K562 (cell line): ENCODE data around the gene SRCAP. TPM values are rescaled to one million over a fixed set of nuclear protein-coding genes. Genes with fewer than 3 reads are reported as not detected.

Experiments used
- CREB1 ChIP-seq, 2 experiments: sonication (generic) in 1 of 2; formaldehyde crosslinking in 1 of 2; IDR thresholded peaks; 2 replicates each; pipeline versions ENCODE4 v1.6.1 to v1.8.0; 2012 to 2022; ENCODE audit warnings: inconsistent platforms in 1 of 2, mild to moderate bottlenecking in 1 of 2, missing genetic modification reagents in 1 of 2, moderate library complexity in 1 of 2
- DDX20 ChIP-seq: fragments of 450-650 bp; IDR thresholded peaks from 2 replicates; pipeline ENCODE4 v1.6.1; 2016; ENCODE audit warnings: missing genetic modification characterization, low read depth, mild to moderate bottlenecking, missing compliant biosample characterization, moderate library complexity
- GTF2A2 ChIP-seq: IDR thresholded peaks from 2 replicates; pipeline ENCODE4 v1.6.1; 2016; ENCODE audit warnings: mild to moderate bottlenecking, missing genetic modification characterization, missing compliant biosample characterization
- HLTF ChIP-seq: fragments of 450-650 bp; IDR thresholded peaks from 2 replicates; pipeline ENCODE4 v1.6.1; 2016
- JUNB ChIP-seq: fragments of 450-650 bp; formaldehyde crosslinking; conservative IDR thresholded peaks from 2 replicates; pipeline ENCODE4 v1.4.0; 2020; ENCODE audit warnings: mild to moderate bottlenecking
- KAT8 ChIP-seq: fragments of 450-650 bp; IDR thresholded peaks from 2 replicates; pipeline ENCODE4 v1.6.1; 2016; ENCODE audit warnings: low read depth, mild to moderate bottlenecking
- KDM1A ChIP-seq, 2 experiments: fragments of 450-650 bp; IDR thresholded peaks; 2 replicates each; pipeline ENCODE4 v1.6.1; 2016; ENCODE audit warnings: mild to moderate bottlenecking in 2 of 2
- KDM2B ChIP-seq: fragments of 250-450 bp; sonication (Bioruptor Pico); IDR thresholded peaks from 2 replicates; pipeline ENCODE4 v1.8.0; 2021; ENCODE audit warnings: mild to moderate bottlenecking, moderate library complexity
- MEF2A ChIP-seq: IDR thresholded peaks from 2 replicates; pipeline ENCODE4 v1.6.1; 2011; ENCODE audit warnings: low read depth, mild to moderate bottlenecking, low read length, moderate library complexity; ENCODE audit not compliant: control insufficient read depth
- NELFE ChIP-seq: IDR thresholded peaks from 2 replicates; pipeline ENCODE4 v1.6.1; 2011; ENCODE audit warnings: mild to moderate bottlenecking; ENCODE audit not compliant: insufficient read depth, insufficient read length
- NFIC ChIP-seq: fragments of 450-650 bp; IDR thresholded peaks from 2 replicates; pipeline ENCODE4 v1.6.1; 2017; ENCODE audit warnings: mild to moderate bottlenecking, inconsistent platforms
- NFRKB ChIP-seq: fragments of 450-650 bp; IDR thresholded peaks from 2 replicates; pipeline ENCODE4 v1.6.1; 2016; ENCODE audit warnings: low read depth
- PML ChIP-seq: IDR thresholded peaks from 2 replicates; pipeline ENCODE4 v1.6.1; 2012; ENCODE audit warnings: low read length, inconsistent platforms
- RBM15 ChIP-seq: fragments of 200-400 bp; formaldehyde crosslinking; IDR thresholded peaks from 2 replicates; pipeline ENCODE4 v1.6.1; 2018; ENCODE audit warnings: mild to moderate bottlenecking, low read length, moderate library complexity; ENCODE audit not compliant: insufficient read depth
- RBM34 ChIP-seq: fragments of 200-400 bp; formaldehyde crosslinking; IDR thresholded peaks from 2 replicates; pipeline ENCODE4 v1.6.1; 2018; ENCODE audit warnings: low read length, borderline replicate concordance; ENCODE audit not compliant: insufficient read depth
- SIX5 ChIP-seq, 2 experiments: IDR thresholded peaks; 2 replicates each; pipeline ENCODE4 v1.6.1; 2011; ENCODE audit warnings: low read length in 2 of 2, borderline replicate concordance in 1 of 2, low read depth in 1 of 2, mild to moderate bottlenecking in 1 of 2, moderate library complexity in 1 of 2; ENCODE audit not compliant: insufficient read depth in 1 of 2
- SLC30A9 ChIP-seq: fragments of 250-450 bp; sonication (Bioruptor Pico); IDR thresholded peaks from 2 replicates; pipeline ENCODE4 v1.8.0; 2022; ENCODE audit warnings: mild to moderate bottlenecking, moderate library complexity
- STAT5A ChIP-seq: IDR thresholded peaks from 2 replicates; pipeline ENCODE4 v1.6.1; 2012; ENCODE audit warnings: low read length, inconsistent platforms, borderline replicate concordance
- TEAD2 ChIP-seq: fragments of 450-650 bp; IDR thresholded peaks from 2 replicates; pipeline ENCODE4 v1.6.1; 2016; ENCODE audit warnings: missing genetic modification characterization, control low read depth, missing compliant biosample characterization
- ZFP1 ChIP-seq: fragments of 450-650 bp; formaldehyde crosslinking; IDR thresholded peaks from 2 replicates; pipeline ENCODE4 v1.4.0; 2020; ENCODE audit warnings: mild to moderate bottlenecking, mixed read lengths
- ZNF124 ChIP-seq: sonication (generic); formaldehyde crosslinking; IDR thresholded peaks from 2 replicates; pipeline ENCODE4 v1.8.1; 2022; ENCODE audit warnings: missing genetic modification reagents
- ZNF589 ChIP-seq: fragments of 200-800 bp; sonication (Bioruptor generic); IDR thresholded peaks from 2 replicates; pipeline ENCODE4 v1.6.1; 2016; ENCODE audit warnings: low read depth, missing genetic modification characterization, missing compliant biosample characterization
- ZNF77 ChIP-seq: fragments of 250-450 bp; sonication (Bioruptor Pico); IDR thresholded peaks from 2 replicates; pipeline ENCODE4 v1.5.0; 2020
- polyA plus RNA-seq, 8 experiments: library from polyadenylated mRNA; depleted of rRNA in 4 of 8; stranded (reverse) in 5 of 8; unstranded in 3 of 8; fragments of >200 nt; fragmentation: Nextera tagmentation in 2 of 8; fragmentation: Illumina TruSeq in 1 of 8; extraction: Ambion mirVana in 2 of 8; extraction: Trizol in 1 of 8; gene quantifications; 2 replicates each; pipeline versions ENCODE4 v1.2.1 to v1.2.3, GENCODE V29; 2011 to 2014; ENCODE audit warnings: inconsistent platforms in 1 of 8, missing spikeins in 1 of 8
- total RNA-seq, 7 experiments: library from RNA; depleted of rRNA in 6 of 7; stranded (reverse); fragments of >200 nt in 6 of 7; fragmentation: Illumina TruSeq in 2 of 7; extraction: Trizol in 2 of 7; gene quantifications; 2 replicates each; pipeline versions ENCODE4 v1.2.1 to v1.2.3, GENCODE V29; 2011 to 2021; ENCODE audit warnings: low replicate concordance in 1 of 7
- TF ChIP-seq, protein P1 (sequence below): sonication (generic); IDR thresholded peaks from 2 replicates; pipeline ENCODE4 v1.6.1; 2016
- TF ChIP-seq, protein P2 (sequence below): sonication (generic); formaldehyde crosslinking; IDR thresholded peaks from 2 replicates; pipeline ENCODE4 v1.8.1; 2023; ENCODE audit warnings: mild to moderate bottlenecking, missing genetic modification reagents, moderate library complexity
- TF ChIP-seq, protein P3 (sequence below): fragments of 250-450 bp; sonication (Bioruptor Pico); IDR thresholded peaks from 2 replicates; pipeline ENCODE4 v1.4.0; 2020; ENCODE audit warnings: mild to moderate bottlenecking

Gene SRCAP
- total and polyA plus RNA-seq, 9 of the 15 experiments (the other 6 are each of a cell fraction or from before 2014, with no cell fraction given), result 0.21 to 62.6 (median 5.8) TPM

DNA sequence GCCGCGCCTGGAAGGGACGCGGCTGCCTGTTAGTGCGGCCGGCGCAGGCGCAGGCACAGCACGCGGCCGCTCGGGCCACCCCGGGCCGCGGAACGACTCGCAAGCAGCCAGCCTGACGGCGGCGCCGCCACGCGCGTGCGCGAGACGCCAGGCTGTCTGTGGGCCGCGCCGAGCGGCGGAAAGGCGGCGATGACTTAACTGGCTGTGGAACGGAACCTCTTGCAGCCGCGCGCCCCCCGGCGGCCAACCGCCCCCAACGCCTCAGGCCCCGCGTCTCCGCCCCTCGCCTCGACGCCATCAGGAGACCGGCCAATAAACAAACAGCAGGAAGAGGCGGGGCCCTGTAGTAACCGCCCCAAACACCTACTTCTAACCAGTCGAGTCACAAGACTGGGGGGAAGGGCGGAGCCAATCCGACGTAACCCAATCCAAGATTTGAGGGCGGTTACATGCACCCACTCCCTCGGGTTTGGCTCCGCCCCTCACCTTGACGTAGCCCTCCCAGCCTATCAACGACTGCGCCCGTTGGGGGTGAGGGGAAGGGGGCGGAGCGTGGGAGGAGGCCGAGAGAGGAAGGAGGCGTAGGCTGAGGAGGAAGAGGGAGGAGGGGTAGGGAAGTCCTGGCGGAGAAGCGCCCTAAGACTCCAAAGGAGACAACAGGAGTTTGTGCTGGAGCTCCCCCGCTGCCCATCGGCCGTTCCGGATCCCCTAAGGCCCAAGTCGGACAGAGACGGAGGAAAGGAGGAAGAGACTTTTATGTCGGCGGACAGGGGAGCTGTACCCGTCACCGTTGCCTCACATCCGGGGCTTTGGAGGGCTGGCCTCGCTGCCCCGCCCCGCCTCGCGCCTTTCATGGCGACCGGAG is 40.9 kb upstream of the SRCAP start, which contains the start of gene FBRS (continued):
- TF ChIP-seq, protein P1, sequence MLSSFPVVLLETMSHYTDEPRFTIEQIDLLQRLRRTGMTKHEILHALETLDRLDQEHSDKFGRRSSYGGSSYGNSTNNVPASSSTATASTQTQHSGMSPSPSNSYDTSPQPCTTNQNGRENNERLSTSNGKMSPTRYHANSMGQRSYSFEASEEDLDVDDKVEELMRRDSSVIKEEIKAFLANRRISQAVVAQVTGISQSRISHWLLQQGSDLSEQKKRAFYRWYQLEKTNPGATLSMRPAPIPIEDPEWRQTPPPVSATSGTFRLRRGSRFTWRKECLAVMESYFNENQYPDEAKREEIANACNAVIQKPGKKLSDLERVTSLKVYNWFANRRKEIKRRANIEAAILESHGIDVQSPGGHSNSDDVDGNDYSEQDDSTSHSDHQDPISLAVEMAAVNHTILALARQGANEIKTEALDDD, result peak; percentile 64; the same call in 1 of the 2 replicates
- TF ChIP-seq, protein P2, sequence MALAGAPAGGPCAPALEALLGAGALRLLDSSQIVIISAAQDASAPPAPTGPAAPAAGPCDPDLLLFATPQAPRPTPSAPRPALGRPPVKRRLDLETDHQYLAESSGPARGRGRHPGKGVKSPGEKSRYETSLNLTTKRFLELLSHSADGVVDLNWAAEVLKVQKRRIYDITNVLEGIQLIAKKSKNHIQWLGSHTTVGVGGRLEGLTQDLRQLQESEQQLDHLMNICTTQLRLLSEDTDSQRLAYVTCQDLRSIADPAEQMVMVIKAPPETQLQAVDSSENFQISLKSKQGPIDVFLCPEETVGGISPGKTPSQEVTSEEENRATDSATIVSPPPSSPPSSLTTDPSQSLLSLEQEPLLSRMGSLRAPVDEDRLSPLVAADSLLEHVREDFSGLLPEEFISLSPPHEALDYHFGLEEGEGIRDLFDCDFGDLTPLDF (CRISPR knock-in tag), result peak; percentile 82
- TF ChIP-seq RBM34, result no peak
- peak; percentile 77; the same call in 1 of the 2 replicates for TF ChIP-seq PML
- peak; percentile 84 for TF ChIP-seq CREB1 (IDR thresholded peaks at IDR 0.05)
- TF ChIP-seq CREB1 (CRISPR knock-in tag; IDR thresholded peaks at IDR 0.05), result peak; percentile 90; the same call in 1 of the 2 replicates
- no peak for TF ChIP-seq KAT8
- no peak for TF ChIP-seq ZNF124 (CRISPR knock-in tag)
- peak; percentile 84; the same call in 1 of the 2 replicates for TF ChIP-seq HLTF
- no peak for TF ChIP-seq ZNF589 (CRISPR knock-in tag)
- no peak for TF ChIP-seq NFRKB
- no peak for TF ChIP-seq KDM1A (IDR thresholded peaks at IDR 0.05)
- TF ChIP-seq, protein P3, sequence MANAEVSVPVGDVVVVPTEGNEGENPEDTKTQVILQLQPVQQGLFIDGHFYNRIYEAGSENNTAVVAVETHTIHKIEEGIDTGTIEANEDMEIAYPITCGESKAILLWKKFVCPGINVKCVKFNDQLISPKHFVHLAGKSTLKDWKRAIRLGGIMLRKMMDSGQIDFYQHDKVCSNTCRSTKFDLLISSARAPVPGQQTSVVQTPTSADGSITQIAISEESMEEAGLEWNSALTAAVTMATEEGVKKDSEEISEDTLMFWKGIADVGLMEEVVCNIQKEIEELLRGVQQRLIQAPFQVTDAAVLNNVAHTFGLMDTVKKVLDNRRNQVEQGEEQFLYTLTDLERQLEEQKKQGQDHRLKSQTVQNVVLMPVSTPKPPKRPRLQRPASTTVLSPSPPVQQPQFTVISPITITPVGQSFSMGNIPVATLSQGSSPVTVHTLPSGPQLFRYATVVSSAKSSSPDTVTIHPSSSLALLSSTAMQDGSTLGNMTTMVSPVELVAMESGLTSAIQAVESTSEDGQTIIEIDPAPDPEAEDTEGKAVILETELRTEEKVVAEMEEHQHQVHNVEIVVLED (CRISPR knock-in tag), result peak; percentile 57; the same call in 1 of the 2 replicates
- TF ChIP-seq ZNF77 (CRISPR knock-in tag), result no peak
- TF ChIP-seq DDX20 (tag), result no peak
- no peak for TF ChIP-seq NELFE
- no peak for TF ChIP-seq SLC30A9 (CRISPR knock-in tag)
- no peak for TF ChIP-seq GTF2A2 (tag)
- no peak; the same call in 1 of the 2 replicates for TF ChIP-seq NFIC
- no peak for TF ChIP-seq TEAD2
- no peak for TF ChIP-seq MEF2A
- no peak for TF ChIP-seq SIX5 (IDR thresholded peaks at IDR 0.05; ENCODE audit: borderline replicate concordance in 1 of 2, insufficient read depth in 1 of 2, low read depth in 1 of 2, low read length in 2 of 2)
- TF ChIP-seq ZFP1, result no peak
- no peak for TF ChIP-seq STAT5A
- TF ChIP-seq KDM2B (CRISPR knock-in tag), result peak; percentile 20; the same call in 1 of the 2 replicates
- no peak for TF ChIP-seq JUNB (CRISPR knock-in tag)
- TF ChIP-seq RBM15, result no peak
